Measurements from ENCODE around the gene MFSD1.
A peak's percentile ranks its signal among the peaks of the same experiment; 100 is the strongest.

Gene MFSD1

DNA sequence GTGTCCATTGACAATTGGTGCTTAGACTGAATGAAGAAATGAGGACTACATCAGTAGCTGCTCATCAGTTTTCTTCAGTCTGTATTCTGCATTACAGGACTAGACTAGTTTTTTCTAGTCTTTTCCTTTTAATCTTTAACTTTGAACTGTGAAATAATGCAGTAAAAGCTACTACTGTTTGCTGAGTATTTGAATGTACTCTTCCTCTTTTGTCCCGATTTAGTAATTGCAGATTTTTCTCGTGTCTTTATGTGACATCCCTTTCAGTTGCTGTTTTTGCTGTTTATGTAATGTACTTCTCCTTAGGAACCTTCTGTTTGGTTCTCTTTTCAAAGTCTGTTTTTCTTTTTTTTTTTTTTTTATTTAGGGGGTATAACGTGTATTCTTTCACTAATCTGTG, 17.4 kb downstream of the MFSD1 start:
- DNase-seq (ENCODE audit: low spot score), result no peak

DNA sequence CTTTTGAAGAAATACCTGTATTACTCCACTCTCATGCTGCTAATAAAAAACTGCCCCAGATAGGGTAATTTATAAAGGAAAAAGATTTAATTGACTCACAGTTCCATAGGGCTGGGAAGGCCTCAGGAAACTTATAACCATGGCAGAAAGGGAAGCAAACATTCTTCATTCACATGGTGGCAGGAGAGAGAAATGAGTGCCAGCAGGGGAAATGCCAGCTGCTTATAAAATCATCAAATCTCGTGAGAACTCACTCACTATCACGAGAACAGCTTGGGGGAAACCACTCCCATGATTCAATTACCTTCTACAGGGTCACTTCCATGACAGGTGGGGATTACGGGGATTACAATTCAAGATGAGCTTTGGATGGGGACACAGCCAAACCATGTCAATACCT, 18.7 kb downstream of the MFSD1 start:
- no peak for DNase-seq (ENCODE audit: low spot score)

DNA sequence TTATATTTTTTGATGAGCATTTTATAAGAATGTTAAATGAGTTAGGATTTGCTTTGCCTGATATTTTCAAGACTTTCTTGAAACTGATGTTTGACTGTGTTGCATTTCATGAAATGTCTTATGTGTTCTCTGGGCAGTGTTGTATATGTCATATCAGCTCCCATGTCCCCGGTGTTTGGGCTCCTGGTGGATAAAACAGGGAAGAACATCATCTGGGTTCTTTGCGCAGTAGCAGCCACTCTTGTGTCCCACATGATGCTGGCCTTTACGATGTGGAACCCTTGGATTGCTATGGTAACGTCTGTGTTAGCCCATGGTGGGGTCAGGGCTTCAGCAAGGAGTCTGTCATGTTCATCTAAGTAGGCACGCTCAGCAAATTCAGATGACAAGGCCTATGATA, 20.0 kb downstream of the MFSD1 start:
- DNase-seq (ENCODE audit: low spot score), result no peak

DNA sequence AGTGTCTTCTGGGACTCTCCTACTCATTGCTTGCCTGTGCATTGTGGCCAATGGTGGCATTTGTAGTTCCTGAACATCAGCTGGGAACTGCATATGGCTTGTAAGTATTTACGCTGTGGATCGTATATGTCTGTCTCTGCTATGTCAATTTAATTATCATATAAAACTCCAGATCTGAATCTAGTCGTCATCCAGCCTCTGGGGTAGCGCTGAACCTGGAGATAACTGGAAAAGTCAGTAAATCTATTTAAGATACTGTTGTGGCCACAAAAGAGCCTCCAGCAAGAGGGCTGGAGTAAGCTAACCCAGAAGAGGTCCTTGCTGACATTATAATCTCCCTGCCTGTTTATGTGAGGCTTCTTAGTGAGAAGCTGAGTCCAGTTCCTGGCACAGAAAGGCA, 21.6 kb downstream of the MFSD1 start:
- DNase-seq (ENCODE audit: low spot score), result no peak

DNA sequence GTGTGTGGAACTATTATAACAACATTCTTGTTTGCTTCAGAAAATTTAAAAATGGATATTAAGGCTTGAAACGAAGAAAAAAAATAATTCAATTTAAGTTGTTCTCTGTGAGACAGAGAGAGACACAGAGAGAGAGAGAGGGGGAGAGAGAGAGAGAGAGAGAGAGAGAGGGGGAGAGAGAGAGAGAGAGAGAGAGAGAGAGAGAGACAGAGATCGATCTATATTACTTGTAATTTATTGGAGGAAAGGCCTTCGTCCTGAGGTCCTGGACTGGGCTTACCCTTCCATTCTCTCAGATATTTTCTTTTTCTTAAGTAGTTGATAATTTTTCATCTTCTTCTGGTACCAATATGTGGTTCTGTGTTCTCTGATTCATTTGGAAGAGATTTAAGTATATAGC, 25.9 kb downstream of the MFSD1 start:
- no peak for DNase-seq (ENCODE audit: low spot score)

DNA sequence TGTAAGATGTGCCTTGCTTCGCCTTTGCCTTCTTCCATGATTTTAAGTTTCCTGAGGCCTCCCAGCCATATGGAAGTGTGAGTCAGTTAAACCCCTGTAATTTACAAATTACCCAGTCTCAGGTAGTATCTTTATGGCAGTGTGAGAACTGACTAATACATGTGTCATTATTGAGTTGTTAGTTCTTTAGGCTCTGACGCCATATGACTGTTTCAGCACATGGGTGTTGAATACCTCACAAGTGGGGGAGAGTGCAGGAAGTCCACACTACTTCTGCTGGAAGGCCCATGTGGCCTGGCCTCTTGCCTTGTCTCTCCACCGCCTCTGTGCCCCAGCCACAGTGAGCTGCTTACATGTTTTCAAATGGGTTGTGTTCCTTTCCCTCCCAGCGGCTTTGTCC, 28.5 kb downstream of the MFSD1 start:
- DNase-seq (ENCODE audit: low spot score), result no peak

DNA sequence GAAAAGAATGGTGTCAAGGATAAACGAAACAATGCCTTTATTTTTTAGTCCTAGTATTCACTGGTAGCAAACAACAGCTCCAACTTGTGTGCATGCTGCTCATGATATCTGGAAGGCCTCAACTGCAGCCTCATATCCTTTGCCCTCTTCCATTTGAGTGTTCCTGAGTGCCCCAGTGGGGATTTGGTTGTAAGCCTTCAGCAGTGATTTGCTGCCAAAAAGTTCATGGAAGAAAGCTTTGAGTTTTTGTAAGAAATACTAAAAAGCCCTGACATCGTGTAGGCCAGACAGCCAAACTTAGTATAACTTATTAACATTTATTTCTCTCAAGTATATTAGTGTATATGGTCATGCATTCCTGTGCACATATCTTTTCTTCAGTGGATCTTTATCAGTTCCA, 30.0 kb downstream of the MFSD1 start:
- DNase-seq (ENCODE audit: low spot score), result no peak

DNA sequence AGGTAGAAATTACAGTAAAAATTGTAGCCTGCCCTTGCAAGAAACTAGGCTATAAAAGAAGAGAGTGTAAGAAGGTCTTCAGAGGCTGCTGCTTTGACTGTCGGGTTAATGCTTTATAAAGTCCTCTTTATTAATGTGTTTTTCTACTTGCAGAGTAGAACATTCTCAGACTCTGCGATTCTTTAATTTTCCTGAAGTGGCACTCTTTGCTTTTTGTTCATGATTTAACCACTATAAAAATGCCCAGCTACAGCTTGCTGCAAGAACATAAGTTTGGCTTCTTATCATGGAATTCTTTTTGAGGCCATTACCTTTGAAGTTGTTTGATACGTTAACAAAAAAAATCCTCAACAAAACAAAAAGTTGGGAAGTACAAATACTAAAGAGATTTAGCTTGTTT, 33.8 kb downstream of the MFSD1 start:
- no peak for DNase-seq (ENCODE audit: low spot score)

DNA sequence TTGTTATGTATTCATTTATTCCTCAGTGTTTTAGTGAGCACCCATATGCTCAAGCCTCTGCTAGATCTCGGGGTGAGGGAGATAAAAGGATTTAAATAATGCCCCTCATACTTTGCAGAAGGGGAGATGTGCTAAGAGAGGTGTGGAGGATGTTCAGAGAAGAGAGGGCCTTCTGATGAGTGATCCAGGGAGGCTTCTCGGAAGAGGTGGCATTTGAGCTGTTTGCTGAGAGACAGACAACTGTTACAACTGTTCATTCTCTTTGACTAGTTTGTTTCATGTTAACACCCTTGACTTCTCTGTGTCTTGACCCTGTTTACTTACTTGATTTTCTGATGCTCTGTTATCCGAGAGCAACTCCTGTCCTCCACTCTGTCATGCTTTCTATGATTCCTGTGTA, 34.5 kb downstream of the MFSD1 start:
- no peak for DNase-seq (ENCODE audit: low spot score)

DNA sequence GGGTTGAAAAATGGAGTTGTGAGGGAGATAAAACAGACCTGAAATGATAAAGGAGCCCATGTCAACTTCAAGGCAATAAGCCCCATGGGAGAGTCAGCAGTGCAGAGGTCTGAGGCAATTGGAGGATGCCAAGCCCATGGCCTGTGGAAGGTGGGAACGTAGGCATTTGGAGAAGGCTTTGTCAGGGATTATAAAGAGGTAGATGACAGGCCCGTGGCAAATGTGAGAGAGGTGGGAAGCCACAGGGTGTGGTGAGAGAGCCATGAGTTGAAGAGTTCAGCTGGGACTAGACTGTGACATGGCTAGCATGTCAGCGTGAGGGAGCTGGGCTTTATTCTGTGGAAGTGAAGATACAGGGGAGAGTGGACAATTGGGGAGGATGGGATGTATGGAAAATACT, 35.4 kb downstream of the MFSD1 start:
- DNase-seq (ENCODE audit: low spot score), result no peak

DNA sequence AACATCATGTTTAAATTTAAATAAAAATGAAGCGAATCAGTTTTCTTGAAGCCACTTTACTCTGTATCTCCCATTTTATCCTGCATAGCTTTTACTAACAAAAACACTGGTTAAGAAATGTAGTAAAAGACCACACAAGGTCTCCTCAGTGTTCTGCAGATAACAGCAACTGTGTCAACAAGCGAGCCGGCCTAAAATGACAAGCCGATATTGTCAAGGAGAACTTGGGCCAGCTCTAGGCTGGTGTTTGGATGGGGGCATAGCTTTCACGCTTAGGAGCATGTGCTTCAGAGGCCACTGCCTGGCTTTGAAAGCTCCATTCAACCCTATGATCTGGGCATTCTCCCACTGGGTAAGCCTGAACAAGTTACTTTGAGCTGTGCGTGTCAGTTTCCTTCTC, 38.1 kb downstream of the MFSD1 start:
- no peak for DNase-seq (ENCODE audit: low spot score)

DNA sequence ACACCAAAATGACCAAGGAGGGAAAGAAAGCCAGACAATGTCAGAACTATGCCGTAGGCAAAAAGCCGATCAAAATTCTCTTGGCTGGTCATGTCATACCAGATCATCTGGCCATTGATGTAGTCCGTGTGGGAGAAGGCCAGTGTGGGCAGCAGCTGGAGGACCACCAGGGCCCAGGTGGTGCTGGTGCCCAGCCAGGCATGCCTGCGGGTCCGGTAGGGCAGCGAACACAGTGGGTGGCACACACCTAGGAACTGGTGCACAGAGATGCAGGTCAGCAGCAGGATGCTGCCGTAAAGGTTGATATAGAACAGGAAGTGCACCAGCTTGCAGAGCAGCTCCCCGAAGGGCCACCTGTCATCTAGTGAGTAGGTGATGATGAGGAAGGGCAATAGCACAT, 39.5 kb downstream of the MFSD1 start:
- DNase-seq (ENCODE audit: low spot score), result no peak

DNA sequence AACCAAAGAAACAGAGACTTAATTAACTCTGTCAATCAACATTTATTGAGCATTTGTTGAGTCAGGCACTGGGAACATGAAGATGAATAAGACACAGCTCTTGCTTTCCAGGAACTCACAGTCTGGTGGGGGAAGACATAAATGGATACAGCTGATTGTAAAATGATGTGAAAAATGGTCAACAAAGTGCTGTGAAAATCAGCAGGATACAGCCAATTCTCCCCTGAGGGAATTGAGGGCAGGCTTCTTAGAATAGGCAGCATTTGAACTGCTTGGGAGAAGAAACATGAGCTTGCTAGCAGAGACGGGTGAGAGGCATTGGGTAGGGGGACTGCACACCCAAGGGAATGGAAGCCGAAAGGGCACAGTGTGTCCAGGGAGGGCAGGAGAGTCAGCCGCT, 41.1 kb downstream of the MFSD1 start:
- DNase-seq (ENCODE audit: low spot score), result no peak

DNA sequence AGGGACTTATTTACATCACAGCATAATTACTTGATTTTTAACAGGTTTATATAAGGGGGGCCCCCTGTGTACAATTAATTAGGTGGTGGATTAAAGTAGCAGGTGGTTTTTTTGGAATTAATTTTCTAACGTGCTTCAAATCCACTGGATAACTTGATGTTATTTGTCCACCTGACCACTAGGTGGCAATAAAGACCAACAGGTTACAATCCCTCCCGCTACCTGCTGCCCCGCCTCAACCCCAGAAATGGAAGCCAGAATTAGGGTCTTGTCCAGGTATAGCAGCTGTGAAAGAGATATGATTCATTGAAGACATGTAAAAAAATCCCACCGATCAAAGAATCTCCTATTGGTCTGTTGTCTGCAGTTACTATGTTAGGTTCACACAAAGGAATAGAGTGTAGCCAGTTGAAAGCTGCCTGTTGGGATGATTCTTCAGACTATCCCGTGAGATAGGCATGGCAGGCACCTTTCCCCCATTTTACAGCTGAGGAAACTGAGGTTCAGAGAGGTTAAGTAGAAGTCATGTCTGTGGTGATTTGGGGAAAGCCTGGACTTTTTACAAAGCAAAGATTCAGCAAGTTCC, 44.0 kb downstream of the MFSD1 start:
- peak; percentile 52 for DNase-seq (ENCODE audit: low spot score)

DNA sequence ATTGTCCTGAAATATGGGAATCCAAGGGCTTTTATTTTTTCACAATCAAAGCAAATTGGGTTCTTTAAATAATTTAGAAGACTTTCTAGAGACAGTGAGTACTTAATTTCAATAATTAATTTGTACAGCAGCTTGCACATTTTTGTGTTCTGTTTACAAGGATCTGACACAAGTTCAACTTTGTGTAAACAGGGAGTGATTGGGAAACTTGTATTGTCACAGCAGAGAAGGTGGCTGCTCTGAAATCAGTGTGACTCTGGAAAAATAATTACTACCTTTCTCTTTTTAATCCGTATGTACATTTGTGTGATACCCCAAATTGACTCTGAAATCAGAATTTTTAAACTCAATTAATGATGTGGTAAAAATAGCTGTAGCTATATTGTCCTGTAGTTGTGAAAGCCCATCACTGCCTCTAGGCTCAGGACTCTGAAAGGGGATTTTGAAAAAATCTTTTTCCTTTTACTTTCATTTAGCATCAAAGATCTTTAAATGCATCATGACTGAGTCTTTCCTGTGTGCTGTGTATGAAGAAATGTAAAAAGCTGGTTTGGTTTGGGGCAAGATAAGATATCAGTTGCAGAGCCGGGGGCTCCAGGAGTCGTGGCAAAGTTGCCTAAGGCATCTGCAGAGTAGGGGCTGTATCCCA, 45.1 kb downstream of the MFSD1 start:
- no peak for DNase-seq (ENCODE audit: low spot score)

DNA sequence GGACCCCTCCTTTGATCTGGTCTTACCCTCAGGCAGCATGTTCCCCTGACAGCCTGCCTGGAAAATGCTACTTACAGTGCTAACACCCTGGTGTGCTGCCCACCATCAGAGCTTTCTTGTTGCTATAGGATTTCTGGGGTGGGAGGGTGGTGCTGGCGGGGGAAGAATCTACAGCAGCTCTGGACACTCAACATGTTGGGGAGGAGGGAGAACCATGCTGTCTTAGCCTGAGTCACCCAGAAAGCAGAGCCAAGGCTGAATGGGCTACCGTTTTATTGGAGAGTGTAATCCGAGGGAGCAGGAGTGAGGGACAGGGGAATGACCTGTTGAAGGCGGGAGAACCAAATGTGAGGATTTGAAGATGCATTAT, 45.6 kb downstream of the MFSD1 start:
- no peak for DNase-seq (ENCODE audit: low spot score)

DNA sequence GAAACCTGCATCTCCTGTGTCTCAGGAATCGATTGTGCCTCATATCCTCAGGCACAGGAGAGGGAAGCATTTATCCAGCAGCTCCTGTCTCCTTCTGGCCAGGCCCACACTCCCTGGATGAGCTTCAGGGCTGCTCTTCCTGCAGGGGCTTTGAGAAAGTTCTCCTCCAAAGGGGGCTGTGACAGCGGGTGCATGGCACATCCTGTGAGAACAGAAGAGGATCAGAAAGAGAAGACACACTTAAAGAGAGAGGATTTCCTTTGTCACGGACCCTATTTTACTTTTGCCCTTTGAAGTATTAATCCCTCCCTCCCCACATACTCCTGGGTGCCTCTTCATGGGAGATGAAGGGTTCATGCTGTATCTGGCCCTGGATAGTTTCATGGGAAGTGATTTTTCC, 46.0 kb downstream of the MFSD1 start:
- DNase-seq (ENCODE audit: low spot score), result no peak

DNA sequence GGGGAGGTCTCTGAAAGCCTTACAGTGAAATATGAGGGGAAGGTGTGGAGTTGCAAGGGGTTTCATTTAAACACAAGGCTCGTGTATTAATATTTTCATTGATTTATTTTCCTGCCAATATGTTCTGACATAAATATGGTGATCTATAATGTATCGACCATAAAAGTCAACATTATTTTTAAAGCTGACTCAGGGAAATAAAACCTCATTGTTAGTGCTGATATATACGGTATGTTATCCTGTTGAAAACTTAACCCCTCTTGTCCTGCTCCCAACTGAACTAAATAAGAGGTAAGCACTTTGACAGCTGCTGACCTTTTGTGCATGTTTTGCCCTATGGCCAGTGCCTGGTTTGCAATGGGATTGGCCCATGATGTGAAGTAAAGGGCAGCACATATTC, 47.9 kb downstream of the MFSD1 start:
- DNase-seq (ENCODE audit: low spot score), result no peak

DNA sequence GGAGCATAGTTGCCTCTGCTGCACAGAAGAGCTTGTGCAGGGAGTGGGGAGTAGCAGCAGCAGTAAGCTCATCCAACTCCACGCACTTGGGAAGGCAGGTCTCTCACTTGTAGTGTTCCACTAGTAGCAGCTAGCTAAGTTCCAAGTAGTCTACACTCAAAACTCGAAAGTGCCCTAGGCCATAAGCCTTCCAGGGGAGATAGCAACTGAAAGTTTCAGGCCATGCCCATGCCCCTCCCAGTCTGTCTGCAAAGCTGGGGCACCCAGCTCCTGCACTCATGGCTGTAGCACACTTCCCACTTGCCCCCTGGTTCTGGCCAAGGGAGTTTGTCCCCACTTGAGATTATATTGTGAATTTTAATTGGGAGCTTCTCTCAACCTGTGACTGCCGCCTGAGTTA, 57.5 kb downstream of the MFSD1 start:
- DNase-seq (ENCODE audit: low spot score), result no peak

DNA sequence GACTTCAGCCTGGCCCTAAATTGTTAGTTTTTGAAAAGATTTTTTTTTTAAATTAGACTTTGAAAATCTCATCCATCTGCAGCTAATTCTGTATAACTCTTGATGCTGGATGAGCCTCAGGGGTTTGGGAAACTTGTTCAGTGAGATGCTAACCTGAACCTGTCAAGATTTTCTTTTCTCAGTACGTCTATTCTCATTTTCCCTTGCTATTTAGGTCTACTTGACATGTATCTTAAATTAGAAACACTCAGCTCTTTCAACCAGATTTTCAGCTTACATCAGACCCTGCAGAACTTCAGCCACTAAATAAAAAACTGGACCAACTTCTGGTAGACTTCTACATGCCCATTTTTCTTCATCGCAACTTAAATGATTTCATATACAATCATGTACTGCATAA, 61.4 kb downstream of the MFSD1 start:
- DNase-seq (ENCODE audit: low spot score), result no peak

DNA sequence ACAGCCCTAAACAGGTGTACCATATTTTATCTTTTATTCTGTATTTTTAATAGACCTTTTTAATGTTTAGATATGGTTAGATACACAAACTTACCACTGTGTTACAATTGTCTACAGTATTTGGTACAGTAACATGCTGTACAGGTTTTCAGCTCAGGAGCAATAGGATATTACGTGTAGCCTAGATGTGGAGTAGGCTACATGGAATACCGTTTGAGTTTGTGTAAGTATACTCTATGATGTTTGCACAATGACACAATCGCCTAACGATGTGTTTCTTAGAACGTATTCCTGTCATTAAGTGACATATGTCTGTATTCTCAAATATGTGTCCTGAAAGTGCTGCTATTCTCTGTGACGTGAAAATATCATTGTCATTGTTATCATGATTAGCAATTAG, 62.6 kb downstream of the MFSD1 start:
- no peak for DNase-seq (ENCODE audit: low spot score)

DNA sequence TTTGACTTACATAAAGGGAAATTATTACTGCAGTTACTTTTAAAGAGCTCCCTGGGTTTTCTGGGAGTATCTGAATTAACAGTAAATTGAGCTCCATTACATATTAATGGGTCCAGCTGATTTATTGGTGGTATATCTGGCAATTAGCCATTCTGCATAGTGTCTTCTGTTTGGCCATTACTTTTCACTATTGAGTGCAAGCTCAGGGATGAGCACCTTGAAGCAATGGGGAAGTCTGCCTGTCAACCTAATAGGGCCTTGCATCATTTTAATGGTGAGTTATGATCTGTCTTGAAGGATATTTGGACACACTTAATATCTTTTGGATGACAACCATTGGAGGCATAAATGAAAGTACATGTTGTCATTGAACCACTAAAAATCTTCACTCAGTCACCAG, 73.8 kb downstream of the MFSD1 start:
- DNase-seq (ENCODE audit: low spot score), result no peak
